K562 (cell line): ENCODE measurements around the gene ADSS2. TPM values are rescaled to one million over a fixed set of nuclear protein-coding genes. Genes with fewer than 3 reads are reported as not detected.

Experiments used
- ADNP ChIP-seq: fragments of 200-800 bp; sonication (Bioruptor generic); IDR thresholded peaks from 2 replicates; pipeline ENCODE4 v1.6.1; 2016; ENCODE audit warnings: missing genetic modification characterization, missing compliant biosample characterization
- CBFA2T2 ChIP-seq: fragments of 450-650 bp; conservative IDR thresholded peaks from 2 replicates; pipeline ENCODE4 v1.6.1; 2017; ENCODE audit warnings: mild to moderate bottlenecking
- CBX8 ChIP-seq: fragments of 200-600 bp; sonication (generic); IDR thresholded peaks from 2 replicates; pipeline ENCODE4 v1.6.1; 2012; ENCODE audit warnings: borderline replicate concordance, mixed run types, low read depth, mild to moderate bottlenecking, moderate library complexity, mixed read lengths, low read length, control low read depth, inconsistent platforms; ENCODE audit not compliant: poor library complexity, severe bottlenecking; ENCODE audit errors: extremely low read depth
- COPS2 ChIP-seq: fragments of 450-650 bp; conservative IDR thresholded peaks from 2 replicates; pipeline ENCODE4 v1.6.1; 2016; ENCODE audit warnings: mild to moderate bottlenecking, moderate library complexity
- DPF2 ChIP-seq: fragments of 450-650 bp; IDR thresholded peaks from 2 replicates; pipeline ENCODE4 v1.6.1; 2016
- ESRRA ChIP-seq: fragments of 450-650 bp; IDR thresholded peaks from 2 replicates; pipeline ENCODE4 v1.6.1; 2014; ENCODE audit warnings: low read depth, mild to moderate bottlenecking, moderate library complexity, borderline replicate concordance
- FOXJ3 ChIP-seq: sonication (generic); formaldehyde crosslinking; IDR thresholded peaks from 2 replicates; pipeline ENCODE4 v1.4.0; 2020; ENCODE audit warnings: mild to moderate bottlenecking, missing genetic modification reagents
- KLF16 ChIP-seq: IDR thresholded peaks from 2 replicates; pipeline ENCODE4 v1.6.1; 2016; ENCODE audit warnings: antibody characterized with exemption
- MAFF ChIP-seq: IDR thresholded peaks from 2 replicates; pipeline ENCODE4 v1.6.1; 2012; ENCODE audit warnings: low read length, improper control_type of control experiment
- NELFE ChIP-seq: IDR thresholded peaks from 2 replicates; pipeline ENCODE4 v1.6.1; 2011; ENCODE audit warnings: mild to moderate bottlenecking; ENCODE audit not compliant: insufficient read depth, insufficient read length
- NFE2 ChIP-seq: IDR thresholded peaks from 2 replicates; pipeline ENCODE4 v1.6.1; 2014; ENCODE audit warnings: antibody characterized with exemption, low read depth
- PHB2 ChIP-seq: fragments of 450-650 bp; IDR thresholded peaks from 2 replicates; pipeline ENCODE4 v1.6.1; 2017; ENCODE audit warnings: low read depth
- SIRT6 ChIP-seq: IDR thresholded peaks from one replicate; pipeline ENCODE4 v1.6.1; 2012; ENCODE audit warnings: low read depth, mild to moderate bottlenecking, control low read depth, inconsistent platforms, low read length, moderate library complexity
- SMARCA5 ChIP-seq: fragments of 450-650 bp; IDR thresholded peaks from 2 replicates; pipeline ENCODE4 v1.6.1; 2016
- TCF3 ChIP-seq: sonication (generic); formaldehyde crosslinking; IDR thresholded peaks from 2 replicates; pipeline ENCODE4 v1.4.0; 2020; ENCODE audit warnings: mild to moderate bottlenecking, missing genetic modification reagents
- ZNF766 ChIP-seq: fragments of 200-800 bp; sonication (Bioruptor generic); conservative IDR thresholded peaks from 2 replicates; pipeline ENCODE4 v1.6.1; 2016; ENCODE audit warnings: missing genetic modification characterization, missing compliant biosample characterization
- polyA plus RNA-seq, 8 experiments: library from polyadenylated mRNA; depleted of rRNA in 4 of 8; stranded (reverse) in 5 of 8; unstranded in 3 of 8; fragments of >200 nt; fragmentation: Nextera tagmentation in 2 of 8; fragmentation: Illumina TruSeq in 1 of 8; extraction: Ambion mirVana in 2 of 8; extraction: Trizol in 1 of 8; gene quantifications; 2 replicates each; pipeline versions ENCODE4 v1.2.1 to v1.2.3, GENCODE V29; 2011 to 2014; ENCODE audit warnings: inconsistent platforms in 1 of 8, missing spikeins in 1 of 8
- total RNA-seq, 7 experiments: library from RNA; depleted of rRNA in 6 of 7; stranded (reverse); fragments of >200 nt in 6 of 7; fragmentation: Illumina TruSeq in 2 of 7; extraction: Trizol in 2 of 7; gene quantifications; 2 replicates each; pipeline versions ENCODE4 v1.2.1 to v1.2.3, GENCODE V29; 2011 to 2021; ENCODE audit warnings: low replicate concordance in 1 of 7
- TF ChIP-seq, protein P1 (sequence below), 2 experiments: fragments of 450-650 bp in 1 of 2; sonication (generic) in 1 of 2; formaldehyde crosslinking in 1 of 2; IDR thresholded peaks in 1 of 2; conservative IDR thresholded peaks in 1 of 2; 2 replicates each; pipeline versions ENCODE4 v1.6.1 to v1.8.1; 2016 to 2023; ENCODE audit warnings: mild to moderate bottlenecking in 2 of 2, moderate library complexity in 2 of 2, inconsistent platforms in 1 of 2, missing genetic modification reagents in 1 of 2
- TF ChIP-seq, protein P2 (sequence below), 2 experiments: fragments of 250-450 bp in 1 of 2; fragments of 450-650 bp in 1 of 2; sonication (Bioruptor Pico) in 1 of 2; IDR thresholded peaks; 2 replicates each; pipeline versions ENCODE4 v1.6.1 to v1.8.0; 2016 to 2021; ENCODE audit warnings: mild to moderate bottlenecking in 2 of 2, moderate library complexity in 2 of 2, missing compliant biosample characterization in 1 of 2, missing genetic modification characterization in 1 of 2
- TF ChIP-seq, protein P3 (sequence below): sonication (generic); formaldehyde crosslinking; IDR thresholded peaks from 2 replicates; pipeline ENCODE4 v1.8.0; 2022; ENCODE audit warnings: mild to moderate bottlenecking, missing genetic modification reagents, borderline replicate concordance
- TF ChIP-seq, protein P4 (sequence below): fragments of 250-450 bp; sonication (Bioruptor Pico); IDR thresholded peaks from 2 replicates; pipeline ENCODE4 v1.6.1; 2021; ENCODE audit warnings: mild to moderate bottlenecking
- TF ChIP-seq, protein P5 (sequence below): fragments of 450-650 bp; formaldehyde crosslinking; IDR thresholded peaks from 2 replicates; pipeline ENCODE4 v1.4.0; 2022; ENCODE audit warnings: missing genetic modification characterization
- TF ChIP-seq, protein P6 (sequence below): sonication (generic); formaldehyde crosslinking; IDR thresholded peaks from 2 replicates; pipeline ENCODE4 v1.8.1; 2022; ENCODE audit warnings: missing genetic modification reagents

Gene ADSS2
- total and polyA plus RNA-seq, 9 of the 15 experiments (the other 6 are each of a cell fraction or from before 2014, with no cell fraction given) = 8.8 to 63.8 (median 59.4) TPM

DNA sequence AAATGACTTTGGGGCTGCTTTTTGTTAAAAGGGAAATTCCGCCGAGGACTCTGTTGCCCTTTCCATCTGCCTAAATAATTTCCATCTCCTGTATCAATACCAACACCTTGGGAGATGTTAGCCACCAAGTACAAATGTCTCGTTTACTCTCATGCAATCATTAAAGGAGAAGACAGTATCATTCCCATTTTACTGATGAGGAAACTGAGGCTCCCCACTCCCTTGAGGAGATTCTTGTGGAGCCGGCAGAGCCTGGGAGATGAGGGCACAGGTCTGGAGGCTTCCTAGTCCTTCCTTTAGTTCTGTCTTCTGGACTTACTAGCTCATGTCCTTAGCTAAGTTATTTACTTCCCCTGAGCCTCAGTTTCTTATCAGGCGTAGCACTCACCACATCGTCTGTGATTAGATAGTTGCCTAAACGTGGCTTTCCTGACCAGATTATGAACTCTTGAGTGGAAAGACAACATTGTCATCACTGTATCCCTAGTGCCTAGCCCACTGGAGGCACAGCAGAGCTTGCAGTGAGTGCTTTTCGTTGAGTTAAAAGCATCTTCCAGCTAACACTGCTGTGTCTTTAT is 81.6 kb downstream of the ADSS2 start (continued):
- TF ChIP-seq, protein P1, sequence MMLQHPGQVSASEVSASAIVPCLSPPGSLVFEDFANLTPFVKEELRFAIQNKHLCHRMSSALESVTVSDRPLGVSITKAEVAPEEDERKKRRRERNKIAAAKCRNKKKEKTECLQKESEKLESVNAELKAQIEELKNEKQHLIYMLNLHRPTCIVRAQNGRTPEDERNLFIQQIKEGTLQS (IDR thresholded peaks at IDR 0.05) = no peak
- TF ChIP-seq, protein P1 (CRISPR knock-in tag; conservative IDR thresholded peaks at IDR 0.05) = 0 out of 2 replicates have a peak, but pooled peaks have one; percentile 49
- TF ChIP-seq CBFA2T2 = peak; percentile 79
- peak; percentile 86 for TF ChIP-seq TCF3 (CRISPR knock-in tag)
- TF ChIP-seq ESRRA = peak; percentile 60; the same call in 1 of the 2 replicates
- no peak for TF ChIP-seq CBX8
- TF ChIP-seq NELFE = no peak
- TF ChIP-seq NFE2 = 0 out of 2 replicates have a peak, but pooled peaks have one; percentile 33
- TF ChIP-seq SIRT6 = no peak
- TF ChIP-seq, protein P2, sequence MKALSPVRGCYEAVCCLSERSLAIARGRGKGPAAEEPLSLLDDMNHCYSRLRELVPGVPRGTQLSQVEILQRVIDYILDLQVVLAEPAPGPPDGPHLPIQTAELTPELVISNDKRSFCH (CRISPR knock-in tag; IDR thresholded peaks at IDR 0.05) = no peak
- TF ChIP-seq, protein P2 (tag; IDR thresholded peaks at IDR 0.05) = 0 out of 2 replicates have a peak, but pooled peaks have one; percentile 5
- TF ChIP-seq, protein P3, sequence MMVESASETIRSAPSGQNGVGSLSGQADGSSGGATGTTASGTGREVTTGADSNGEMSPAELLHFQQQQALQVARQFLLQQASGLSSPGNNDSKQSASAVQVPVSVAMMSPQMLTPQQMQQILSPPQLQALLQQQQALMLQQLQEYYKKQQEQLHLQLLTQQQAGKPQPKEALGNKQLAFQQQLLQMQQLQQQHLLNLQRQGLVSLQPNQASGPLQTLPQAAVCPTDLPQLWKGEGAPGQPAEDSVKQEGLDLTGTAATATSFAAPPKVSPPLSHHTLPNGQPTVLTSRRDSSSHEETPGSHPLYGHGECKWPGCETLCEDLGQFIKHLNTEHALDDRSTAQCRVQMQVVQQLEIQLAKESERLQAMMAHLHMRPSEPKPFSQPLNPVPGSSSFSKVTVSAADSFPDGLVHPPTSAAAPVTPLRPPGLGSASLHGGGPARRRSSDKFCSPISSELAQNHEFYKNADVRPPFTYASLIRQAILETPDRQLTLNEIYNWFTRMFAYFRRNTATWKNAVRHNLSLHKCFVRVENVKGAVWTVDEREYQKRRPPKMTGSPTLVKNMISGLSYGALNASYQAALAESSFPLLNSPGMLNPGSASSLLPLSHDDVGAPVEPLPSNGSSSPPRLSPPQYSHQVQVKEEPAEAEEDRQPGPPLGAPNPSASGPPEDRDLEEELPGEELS (CRISPR knock-in tag) = no peak
- TF ChIP-seq PHB2 = no peak
- TF ChIP-seq, protein P4, sequence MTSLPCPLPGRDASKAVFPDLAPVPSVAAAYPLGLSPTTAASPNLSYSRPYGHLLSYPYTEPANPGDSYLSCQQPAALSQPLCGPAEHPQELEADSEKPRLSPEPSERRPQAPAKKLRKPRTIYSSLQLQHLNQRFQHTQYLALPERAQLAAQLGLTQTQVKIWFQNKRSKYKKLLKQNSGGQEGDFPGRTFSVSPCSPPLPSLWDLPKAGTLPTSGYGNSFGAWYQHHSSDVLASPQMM (CRISPR knock-in tag) = no peak
- TF ChIP-seq SMARCA5 = peak; percentile 67; the same call in 1 of the 2 replicates
- TF ChIP-seq, protein P5, sequence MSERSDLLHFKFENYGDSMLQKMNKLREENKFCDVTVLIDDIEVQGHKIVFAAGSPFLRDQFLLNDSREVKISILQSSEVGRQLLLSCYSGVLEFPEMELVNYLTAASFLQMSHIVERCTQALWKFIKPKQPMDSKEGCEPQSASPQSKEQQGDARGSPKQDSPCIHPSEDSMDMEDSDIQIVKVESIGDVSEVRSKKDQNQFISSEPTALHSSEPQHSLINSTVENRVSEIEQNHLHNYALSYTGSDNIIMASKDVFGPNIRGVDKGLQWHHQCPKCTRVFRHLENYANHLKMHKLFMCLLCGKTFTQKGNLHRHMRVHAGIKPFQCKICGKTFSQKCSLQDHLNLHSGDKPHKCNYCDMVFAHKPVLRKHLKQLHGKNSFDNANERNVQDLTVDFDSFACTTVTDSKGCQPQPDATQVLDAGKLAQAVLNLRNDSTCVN (CRISPR knock-in tag) = no peak
- no peak for TF ChIP-seq FOXJ3 (CRISPR knock-in tag)
- TF ChIP-seq, protein P6, sequence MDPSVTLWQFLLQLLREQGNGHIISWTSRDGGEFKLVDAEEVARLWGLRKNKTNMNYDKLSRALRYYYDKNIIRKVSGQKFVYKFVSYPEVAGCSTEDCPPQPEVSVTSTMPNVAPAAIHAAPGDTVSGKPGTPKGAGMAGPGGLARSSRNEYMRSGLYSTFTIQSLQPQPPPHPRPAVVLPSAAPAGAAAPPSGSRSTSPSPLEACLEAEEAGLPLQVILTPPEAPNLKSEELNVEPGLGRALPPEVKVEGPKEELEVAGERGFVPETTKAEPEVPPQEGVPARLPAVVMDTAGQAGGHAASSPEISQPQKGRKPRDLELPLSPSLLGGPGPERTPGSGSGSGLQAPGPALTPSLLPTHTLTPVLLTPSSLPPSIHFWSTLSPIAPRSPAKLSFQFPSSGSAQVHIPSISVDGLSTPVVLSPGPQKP (CRISPR knock-in tag) = no peak
- peak; percentile 97 for TF ChIP-seq ADNP (tag)
- TF ChIP-seq MAFF = no peak
- peak; percentile 86 for TF ChIP-seq DPF2
- peak; percentile 70 for TF ChIP-seq KLF16
- no peak for TF ChIP-seq COPS2
- peak; percentile 68; the same call in 1 of the 2 replicates for TF ChIP-seq ZNF766 (CRISPR knock-in tag)
